WTC11 (cell line): ENCODE data around the gene NUDT8. TPM values are rescaled to one million over a fixed set of nuclear protein-coding genes. Genes with fewer than 3 reads are reported as not detected.
"Not testable (repeated sequence)": the region's sequence is repeated elsewhere in the genome, so short reads cannot be mapped to it uniquely, and the experiment has no call there.

Experiments used
- ATAC-seq: fragments of 200-7000 bp; cut with Tn5 transposase; 2 replicates; pipeline ENCODE4 v1.10.0; 2021; ENCODE audit warnings: mild to moderate bottlenecking, moderate library complexity
- CTCF ChIA-PET: fragments of 300-600 bp; sonication (Branson Sonifier 250); formaldehyde crosslinking; loops from one replicate; lab custom pipeline; 2021; ENCODE audit warnings: antibody characterized with exemption; lab: Charles Lee
- POLR2A ChIA-PET: fragments of 350-600 bp; sonication (Branson Sonifier 250); formaldehyde crosslinking; loops from one replicate; lab custom pipeline; 2021; ENCODE audit warnings: antibody characterized with exemption; lab: Charles Lee
- DNase-seq: peaks from one replicate; pipeline ENCODE4 v3.0.0; 2021; ENCODE audit warnings: low spot score
- H3K27ac Mint-ChIP-seq: 2 replicates; pipeline ENCODE4 v1.8.0; 2021; ENCODE audit warnings: mixed read lengths
- H3K27me3 Mint-ChIP-seq: 2 replicates; pipeline ENCODE4 v1.8.0; 2021; ENCODE audit warnings: low read depth, mild to moderate bottlenecking, moderate library complexity, mixed read lengths
- H3K36me3 Mint-ChIP-seq: 2 replicates; pipeline ENCODE4 v1.8.0; 2021; ENCODE audit warnings: mixed read lengths
- H3K4me1 Mint-ChIP-seq: 2 replicates; pipeline ENCODE4 v1.8.0; 2022; ENCODE audit warnings: mixed read lengths
- H3K4me3 Mint-ChIP-seq: 2 replicates; pipeline ENCODE4 v1.8.0; 2021; ENCODE audit warnings: mild to moderate bottlenecking, moderate library complexity, mixed read lengths
- H3K9me3 Mint-ChIP-seq: 2 replicates; pipeline ENCODE4 v1.8.0; 2021; ENCODE audit warnings: mixed read lengths
- FOXK1 ChIP-seq: sonication (generic); formaldehyde crosslinking; IDR thresholded peaks from 2 replicates; pipeline ENCODE4 v1.8.0; 2022; ENCODE audit warnings: mild to moderate bottlenecking, moderate library complexity, missing genetic modification reagents
- GABPB1 ChIP-seq: sonication (generic); formaldehyde crosslinking; IDR thresholded peaks from 2 replicates; pipeline ENCODE4 v1.8.1; 2023; ENCODE audit warnings: mild to moderate bottlenecking, missing genetic modification reagents
- NFYB ChIP-seq: sonication (generic); formaldehyde crosslinking; conservative IDR thresholded peaks from 2 replicates; pipeline ENCODE4 v1.8.0; 2022; ENCODE audit warnings: low read depth, missing genetic modification reagents
- PRRX2 ChIP-seq: fragments of 250-450 bp; sonication (Bioruptor Pico); IDR thresholded peaks from 2 replicates; pipeline ENCODE4 v1.8.0; 2021; ENCODE audit warnings: mild to moderate bottlenecking
- ZNF317 ChIP-seq: sonication (generic); formaldehyde crosslinking; IDR thresholded peaks from 2 replicates; pipeline ENCODE4 v1.8.1; 2023; ENCODE audit warnings: low read depth, mild to moderate bottlenecking, moderate library complexity, missing genetic modification reagents, borderline replicate concordance
- total RNA-seq: library from RNA; stranded (reverse); gene quantifications from 3 replicates; pipeline ENCODE4 v1.2.3, GENCODE V29; 2021

NUDT8 gene
- total RNA-seq, 1 experiment from 2014 or later = 8.3 TPM

GRCh38 chr11:67626131-67626833 lies 3.5 kb downstream of the NUDT8 start:
- Mint-ChIP-seq H3K9me3 (peaks cover 10% of the 10 kb centered on the region; the same call in 1 of the 2 replicates), H3K27ac (peak overlapping the region; percentile 88), H3K36me3 (peaks cover 32% of the 10 kb centered on the region)
- ATAC-seq, POLR2A ChIA-PET: not testable (repeated sequence)
- peak; percentile 67 for TF ChIP-seq NFYB (CRISPR knock-in tag)
- TF ChIP-seq, all 79 proteins: peak for 1; not testable (repeated sequence) for 78
- CTCF ChIA-PET = interaction anchor here (1.0 to 1.4 kb wide), 3 partner anchors 12 to 54 kb away, joined by 3 to 8 read pairs (median 4); no protein-coding TSS in a partner anchor
- H3K27me3 Mint-ChIP-seq, H3K4me3 Mint-ChIP-seq, DNase-seq: not testable (repeated sequence)
- peaks cover 39% of the 10 kb centered on the region for H3K4me1 Mint-ChIP-seq

- DNase-seq, ATAC-seq, POLR2A ChIA-PET, H3K4me3 Mint-ChIP-seq, H3K27ac Mint-ChIP-seq: not testable (repeated sequence)
- CTCF ChIA-PET = interaction anchor here (1.9 kb wide), 1 partner anchor 10 kb away, joined by 7 read pairs; no protein-coding TSS in a partner anchor
- H3K36me3 Mint-ChIP-seq = peaks cover 36% of the 10 kb centered on the region
- H3K4me1 Mint-ChIP-seq = peaks cover 36% of the 10 kb centered on the region
- H3K9me3 Mint-ChIP-seq = peaks cover 10% of the 10 kb centered on the region
- peaks cover 19% of the 10 kb centered on the region for H3K27me3 Mint-ChIP-seq
Observed at GRCh38 chr11:67623795-67624194, 5.9 kb downstream of the NUDT8 start.

- ATAC-seq, POLR2A ChIA-PET, DNase-seq, H3K27ac Mint-ChIP-seq: not testable (repeated sequence)
- Mint-ChIP-seq H3K4me1 (peaks cover 41% of the 10 kb centered on the region), H3K4me3 (peak overlapping the region; percentile 93), H3K9me3 (peaks cover 10% of the 10 kb centered on the region), H3K36me3 (peaks cover 40% of the 10 kb centered on the region), H3K27me3 (peaks cover 28% of the 10 kb centered on the region)
- TF ChIP-seq GABPB1 (CRISPR knock-in tag) = peak; percentile 48; the same call in 1 of the 2 replicates
- CTCF ChIA-PET = interaction anchor here (1.9 kb wide), 1 partner anchor 9 kb away, joined by 7 read pairs; no protein-coding TSS in a partner anchor
Observed at GRCh38 chr11:67622905-67623304, 6.8 kb downstream of the NUDT8 start.

- H3K27me3 Mint-ChIP-seq = peaks cover 38% of the 10 kb centered on the region
- H3K36me3 Mint-ChIP-seq = peaks cover 35% of the 10 kb centered on the region
- peak overlapping the region; percentile 93 for H3K4me3 Mint-ChIP-seq
- H3K4me1 Mint-ChIP-seq = peaks cover 45% of the 10 kb centered on the region
- peak overlapping the region; percentile 73 for H3K27ac Mint-ChIP-seq
- ATAC-seq, POLR2A ChIA-PET: not testable (repeated sequence)
- CTCF ChIA-PET = interaction anchor here (1.0 to 10.2 kb wide), 2 partner anchors 8 to 269 kb away, joined by 3 to 200 read pairs; partner anchors contain the start of genes NUDT8 and POLD4
- peak; percentile 13 for DNase-seq
- H3K9me3 Mint-ChIP-seq = peaks cover 10% of the 10 kb centered on the region
Observed at GRCh38 chr11:67621928-67622327, 7.8 kb downstream of the NUDT8 start.

GRCh38 chr11:67620621-67621020 lies 9.1 kb downstream of the NUDT8 start:
- POLR2A ChIA-PET = interaction anchor here (2.3 kb wide), 1 partner anchor 8 kb away, joined by 6 read pairs; no protein-coding TSS in a partner anchor
- H3K27me3 Mint-ChIP-seq = peaks cover 49% of the 10 kb centered on the region
- TF ChIP-seq FOXK1 = 0 out of 2 replicates have a peak, but pooled peaks have one; percentile 16
- TF ChIP-seq, all 79 proteins: peak for 1; not testable (repeated sequence) for 78
- not testable (repeated sequence) for ATAC-seq, H3K9me3 Mint-ChIP-seq
- Mint-ChIP-seq H3K4me3 (peak overlapping the region; percentile 93), H3K4me1 (peaks cover 53% of the 10 kb centered on the region), H3K36me3 (peaks cover 22% of the 10 kb centered on the region), H3K27ac (peak overlapping the region; percentile 73; the same call in 1 of the 2 replicates)
- CTCF ChIA-PET = interaction anchor here (0.5 to 10.2 kb wide), 7 partner anchors 9 to 1533 kb away, joined by 3 to 200 read pairs (median 4); partner anchors contain the start of gene NUDT8
- peak; percentile 64 for DNase-seq

- not testable (repeated sequence) for ATAC-seq, H3K9me3 Mint-ChIP-seq, DNase-seq
- Mint-ChIP-seq H3K36me3 (peaks cover 17% of the 10 kb centered on the region), H3K27me3 (peaks cover 50% of the 10 kb centered on the region), H3K4me3 (peak overlapping the region; percentile 93), H3K27ac (peak overlapping the region; percentile 73), H3K4me1 (peaks cover 54% of the 10 kb centered on the region)
- ChIA-PET POLR2A (interaction anchor here (0.6 to 2.3 kb wide), 2 partner anchors 9 to 52 kb away, joined by 3 to 6 read pairs; no protein-coding TSS in a partner anchor), CTCF (interaction anchor here (0.8 to 10.2 kb wide), 5 partner anchors 10 to 80 kb away, joined by 3 to 200 read pairs (median 4); partner anchors contain the start of gene NUDT8)
- TF ChIP-seq ZNF317 (CRISPR knock-in tag) (0 out of 2 replicates have a peak, but pooled peaks have one; percentile 56), NFYB (CRISPR knock-in tag) (peak; percentile 86), PRRX2 (CRISPR knock-in tag) (0 out of 2 replicates have a peak, but pooled peaks have one; percentile 24)
Observed at GRCh38 chr11:67619683-67620618, 9.8 kb downstream of the NUDT8 start.

- not testable (repeated sequence) for H3K9me3 Mint-ChIP-seq, DNase-seq, ATAC-seq, H3K27ac Mint-ChIP-seq
- POLR2A ChIA-PET = interaction anchor here (0.6 to 2.3 kb wide), 2 partner anchors 10 to 53 kb away, joined by 3 to 6 read pairs; no protein-coding TSS in a partner anchor
- peaks cover 50% of the 10 kb centered on the region for H3K27me3 Mint-ChIP-seq
- CTCF ChIA-PET = interaction anchor here (10.2 kb wide), 1 partner anchor 11 kb away, joined by 200 read pairs; the partner anchor contains the start of gene NUDT8
- H3K36me3 Mint-ChIP-seq = peaks cover 15% of the 10 kb centered on the region
- H3K4me3 Mint-ChIP-seq = peak overlapping the region; percentile 93
- peaks cover 59% of the 10 kb centered on the region for H3K4me1 Mint-ChIP-seq
Observed at GRCh38 chr11:67618901-67619659, 10.7 kb downstream of the NUDT8 start.
